Activated naive CD4-positive, alpha-beta T cell treated with anti-CD3 and anti-CD28 coated beads, Interleukin-2, amount 10 ng/mL, durations not matched to agents 7 days and 5 days (primary cell): Measurements from ENCODE around the gene MGLL.

Experiments
- CTCF ChIA-PET: fragments of 350-600 bp; sonication (Branson Sonifier 250); formaldehyde crosslinking; loops from one replicate; lab custom pipeline; 2021; ENCODE audit warnings: antibody characterized with exemption; lab: Charles Lee
- DNase-seq: peaks from one replicate; pipeline ENCODE4 v3.0.0-alpha.2; 2020
- H3K27ac Mint-ChIP-seq: one replicate; pipeline ENCODE4 v1.8.0; 2021; ENCODE audit warnings: mild to moderate bottlenecking, moderate library complexity, mixed read lengths
- H3K27me3 Mint-ChIP-seq: one replicate; pipeline ENCODE4 v1.8.0; 2021; ENCODE audit warnings: mild to moderate bottlenecking, mixed read lengths
- H3K36me3 Mint-ChIP-seq: one replicate; pipeline ENCODE4 v1.8.0; 2021; ENCODE audit warnings: mixed read lengths
- H3K4me1 Mint-ChIP-seq: one replicate; pipeline ENCODE4 v1.8.0; 2021; ENCODE audit warnings: mixed read lengths
- H3K4me3 Mint-ChIP-seq: one replicate; pipeline ENCODE4 v1.8.0; 2021; ENCODE audit warnings: mild to moderate bottlenecking, moderate library complexity, mixed read lengths
- H3K9me3 Mint-ChIP-seq: one replicate; pipeline ENCODE4 v1.8.0; 2021; ENCODE audit warnings: mixed read lengths

Gene MGLL

GRCh38 chr3:127763816-127764215 is 58.5 kb downstream of the MGLL start:
- Mint-ChIP-seq H3K4me1 (peaks cover 16% of the 10 kb centered on the region), H3K27me3 (peaks cover 28% of the 10 kb centered on the region), H3K27ac (no peak overlapping the region), H3K36me3 (no peaks in the 10 kb centered on the region), H3K4me3 (no peak overlapping the region), H3K9me3 (no peaks in the 10 kb centered on the region)
- CTCF ChIA-PET: interaction anchor here (0.6 kb wide), 1 partner anchor 49 kb away, joined by 3 read pairs; no protein-coding TSS in a partner anchor
- DNase-seq: no peak

- CTCF ChIA-PET: interaction anchor here (0.6 kb wide), 1 partner anchor 49 kb away, joined by 3 read pairs; no protein-coding TSS in a partner anchor
- no peaks in the 10 kb centered on the region for H3K9me3 Mint-ChIP-seq
- H3K27ac Mint-ChIP-seq: no peak overlapping the region
- H3K36me3 Mint-ChIP-seq: no peaks in the 10 kb centered on the region
- DNase-seq: no peak
- no peak overlapping the region for H3K4me3 Mint-ChIP-seq
- H3K27me3 Mint-ChIP-seq: peaks cover 23% of the 10 kb centered on the region
- H3K4me1 Mint-ChIP-seq: peaks cover 16% of the 10 kb centered on the region
These were observed 59.0 kb downstream of the MGLL start for GRCh38 chr3:127763337-127763736.

- Mint-ChIP-seq H3K27ac (no peak overlapping the region), H3K27me3 (peaks cover 22% of the 10 kb centered on the region), H3K4me3 (no peak overlapping the region), H3K36me3 (no peaks in the 10 kb centered on the region), H3K9me3 (no peaks in the 10 kb centered on the region), H3K4me1 (peaks cover 16% of the 10 kb centered on the region)
- CTCF ChIA-PET: no interaction called here
- DNase-seq: no peak
These were observed 59.6 kb downstream of the MGLL start for GRCh38 chr3:127762787-127763105.

GRCh38 chr3:127762077-127762786 is 60.1 kb downstream of the MGLL start:
- no peak overlapping the region for H3K4me3 Mint-ChIP-seq
- CTCF ChIA-PET: interaction anchor here (1.0 kb wide), 1 partner anchor 12 kb away, joined by 3 read pairs; no protein-coding TSS in a partner anchor
- H3K9me3 Mint-ChIP-seq: no peaks in the 10 kb centered on the region
- no peaks in the 10 kb centered on the region for H3K36me3 Mint-ChIP-seq
- H3K27me3 Mint-ChIP-seq: peaks cover 22% of the 10 kb centered on the region
- no peak overlapping the region for H3K27ac Mint-ChIP-seq
- peaks cover 16% of the 10 kb centered on the region for H3K4me1 Mint-ChIP-seq
- no peak for DNase-seq

GRCh38 chr3:127761441-127761801 is 60.9 kb downstream of the MGLL start:
- H3K9me3 Mint-ChIP-seq: no peaks in the 10 kb centered on the region
- DNase-seq: no peak
- H3K36me3 Mint-ChIP-seq: no peaks in the 10 kb centered on the region
- CTCF ChIA-PET: interaction anchor here (1.0 kb wide), 1 partner anchor 11 kb away, joined by 3 read pairs; no protein-coding TSS in a partner anchor
- no peak overlapping the region for H3K4me3 Mint-ChIP-seq
- H3K4me1 Mint-ChIP-seq: peaks cover 16% of the 10 kb centered on the region
- H3K27ac Mint-ChIP-seq: no peak overlapping the region
- H3K27me3 Mint-ChIP-seq: peaks cover 22% of the 10 kb centered on the region

- no peaks in the 10 kb centered on the region for H3K9me3 Mint-ChIP-seq
- H3K27me3 Mint-ChIP-seq: peaks cover 22% of the 10 kb centered on the region
- H3K27ac Mint-ChIP-seq: no peak overlapping the region
- H3K36me3 Mint-ChIP-seq: no peaks in the 10 kb centered on the region
- DNase-seq: no peak
- CTCF ChIA-PET: interaction anchor here (1.4 kb wide), 1 partner anchor 64 kb away, joined by 3 read pairs; no protein-coding TSS in a partner anchor
- peaks cover 16% of the 10 kb centered on the region for H3K4me1 Mint-ChIP-seq
- H3K4me3 Mint-ChIP-seq: no peak overlapping the region
These were observed 61.4 kb downstream of the MGLL start for GRCh38 chr3:127760791-127761440.

- peaks cover 23% of the 10 kb centered on the region for H3K27me3 Mint-ChIP-seq
These were observed 62.0 kb downstream of the MGLL start for GRCh38 chr3:127760361-127760760.

GRCh38 chr3:127759826-127760225 is 62.5 kb downstream of the MGLL start:
- Mint-ChIP-seq H3K27ac (no peak overlapping the region), H3K36me3 (no peaks in the 10 kb centered on the region), H3K9me3 (no peaks in the 10 kb centered on the region), H3K4me3 (no peak overlapping the region), H3K4me1 (peaks cover 13% of the 10 kb centered on the region), H3K27me3 (peaks cover 25% of the 10 kb centered on the region)
- CTCF ChIA-PET: interaction anchor here (0.8 to 1.4 kb wide), 2 partner anchors 10 to 63 kb away, joined by 3 read pairs; no protein-coding TSS in a partner anchor
- no peak for DNase-seq

More at GRCh38 chr3:127760361-127760760, 62.0 kb downstream of the MGLL start:
- DNase-seq: no peak
- Mint-ChIP-seq H3K36me3 (no peaks in the 10 kb centered on the region), H3K4me1 (peaks cover 16% of the 10 kb centered on the region), H3K9me3 (no peaks in the 10 kb centered on the region), H3K4me3 (no peak overlapping the region), H3K27ac (no peak overlapping the region)
- CTCF ChIA-PET: interaction anchor here (0.8 to 1.4 kb wide), 2 partner anchors 10 to 64 kb away, joined by 3 read pairs; no protein-coding TSS in a partner anchor

- H3K27me3 Mint-ChIP-seq: peaks cover 30% of the 10 kb centered on the region
- no peaks in the 10 kb centered on the region for H3K9me3 Mint-ChIP-seq
- no peaks in the 10 kb centered on the region for H3K36me3 Mint-ChIP-seq
- H3K4me3 Mint-ChIP-seq: no peak overlapping the region
- H3K27ac Mint-ChIP-seq: no peak overlapping the region
- CTCF ChIA-PET: interaction anchor here (0.9 kb wide), 1 partner anchor 33 kb away, joined by 3 read pairs; no protein-coding TSS in a partner anchor
- peaks cover 14% of the 10 kb centered on the region for H3K4me1 Mint-ChIP-seq
- DNase-seq: no peak
These were observed 64.3 kb downstream of the MGLL start for GRCh38 chr3:127758013-127758412.

- CTCF ChIA-PET: no interaction called here
- Mint-ChIP-seq H3K27ac (no peak overlapping the region), H3K27me3 (peaks cover 35% of the 10 kb centered on the region), H3K4me3 (no peak overlapping the region), H3K9me3 (no peaks in the 10 kb centered on the region), H3K4me1 (peaks cover 3% of the 10 kb centered on the region), H3K36me3 (no peaks in the 10 kb centered on the region)
- DNase-seq: no peak
These were observed 67.0 kb downstream of the MGLL start for GRCh38 chr3:127755305-127755681.

GRCh38 chr3:127754411-127755304 is 67.7 kb downstream of the MGLL start:
- Mint-ChIP-seq H3K27me3 (peaks cover 42% of the 10 kb centered on the region), H3K36me3 (no peaks in the 10 kb centered on the region), H3K9me3 (no peaks in the 10 kb centered on the region), H3K27ac (no peak overlapping the region), H3K4me3 (no peak overlapping the region), H3K4me1 (peaks cover 3% of the 10 kb centered on the region)
- CTCF ChIA-PET: interaction anchor here (0.7 to 1.0 kb wide), 2 partner anchors 80 to 306 kb away, joined by 3 read pairs; no protein-coding TSS in a partner anchor
- DNase-seq: no peak

GRCh38 chr3:127753898-127754410 is 68.4 kb downstream of the MGLL start:
- Mint-ChIP-seq H3K27ac (no peak overlapping the region), H3K9me3 (no peaks in the 10 kb centered on the region), H3K36me3 (no peaks in the 10 kb centered on the region), H3K4me1 (peaks cover 3% of the 10 kb centered on the region), H3K4me3 (no peak overlapping the region), H3K27me3 (peaks cover 46% of the 10 kb centered on the region)
- CTCF ChIA-PET: interaction anchor here (0.7 to 1.0 kb wide), 2 partner anchors 81 to 306 kb away, joined by 3 read pairs; no protein-coding TSS in a partner anchor
- DNase-seq: no peak

GRCh38 chr3:127753338-127753737 is 69.0 kb downstream of the MGLL start:
- no peak for DNase-seq
- Mint-ChIP-seq H3K27ac (no peak overlapping the region), H3K4me3 (no peak overlapping the region), H3K4me1 (peaks cover 3% of the 10 kb centered on the region), H3K27me3 (peaks cover 49% of the 10 kb centered on the region), H3K9me3 (no peaks in the 10 kb centered on the region), H3K36me3 (no peaks in the 10 kb centered on the region)
- CTCF ChIA-PET: interaction anchor here (1.0 kb wide), 1 partner anchor 305 kb away, joined by 3 read pairs; no protein-coding TSS in a partner anchor
